ENCODE measurements around the gene G0S2. TPM values are rescaled to one million over a fixed set of nuclear protein-coding genes. Genes with fewer than 3 reads are reported as not detected.
A peak's percentile ranks its signal among the peaks of the same experiment; 100 is the strongest.

The G0S2 gene
- total and polyA plus RNA-seq, 2 of the 8 experiments (the other 6 are each of a cell fraction or from before 2014, with no cell fraction given): 1.0 to 1.7 TPM

DNA sequence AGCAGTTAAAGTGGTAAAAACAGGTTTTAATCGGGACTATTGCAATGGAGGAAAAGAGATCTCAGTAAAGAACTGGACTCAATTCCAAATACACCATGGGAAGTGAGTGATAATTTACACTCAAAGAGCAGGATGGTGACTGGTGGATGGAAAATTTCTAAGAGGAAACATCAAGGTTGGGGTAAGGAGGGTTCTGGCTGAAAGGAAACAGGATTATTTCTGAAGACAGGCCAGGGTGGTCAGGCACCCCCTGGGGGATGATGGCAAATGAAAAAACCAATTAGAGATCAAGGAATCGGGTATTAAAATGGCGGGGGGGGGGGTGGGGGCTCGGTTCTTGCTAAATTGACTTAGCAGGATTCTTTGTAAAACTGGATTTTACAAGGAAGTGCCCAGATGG is 17.1 kb downstream of the G0S2 start:
- H3K4ac ChIP-seq (replicated peaks; ENCODE audit: insufficient read length, low read depth, low read length): no peak overlapping the region
- H2AK5ac ChIP-seq (ENCODE audit: low read depth, low read length): no peak overlapping the region
- H3K27ac ChIP-seq (ENCODE audit: low read depth, low read length): no peak overlapping the region
- no peaks in the 10 kb centered on the region for H3K23me2 ChIP-seq (ENCODE audit: low read depth, low read length)
- no peak for DNase-seq (ENCODE audit: low read depth in 1 of 2, low spot score in 2 of 2)
- no peaks in the 10 kb centered on the region for H3K36me3 ChIP-seq (ENCODE audit: control insufficient read depth in 2 of 4, insufficient read depth in 4 of 4, low read length in 3 of 4)
- H3K4me3 ChIP-seq (ENCODE audit: extremely low read depth in 1 of 4, insufficient read depth in 2 of 4, low read depth in 3 of 4, low read length in 4 of 4): no peak overlapping the region
- no peak overlapping the region for H3K14ac ChIP-seq (ENCODE audit: insufficient read length)
- H2BK20ac ChIP-seq (ENCODE audit: low read length): no peak overlapping the region
- H3K79me1 ChIP-seq (ENCODE audit: low read depth, low read length): no peaks in the 10 kb centered on the region
- peaks cover 0 to 3% (median 0%) of the 10 kb centered on the region in 4 experiments; a peak in 1 of 7 replicates for H3K4me1 ChIP-seq (replicated peaks in 1 of 4; ENCODE audit: control insufficient read depth in 3 of 4, insufficient read depth in 4 of 4, low read length in 3 of 4)
- no peaks in the 10 kb centered on the region; a peak in 2 of 7 replicates for H3K27me3 ChIP-seq (replicated peaks in 1 of 4; ENCODE audit: control insufficient read depth in 3 of 4, extremely low read depth in 1 of 4, insufficient read depth in 3 of 4, low read length in 3 of 4)
- no peak overlapping the region for H3K56ac ChIP-seq (replicated peaks; ENCODE audit: insufficient read length, low read depth, low read length)
- H2BK5ac ChIP-seq (ENCODE audit: low read depth, low read length): no peak overlapping the region
- TF ChIP-seq SRF (IDR thresholded peaks at IDR 0.05; ENCODE audit: low read depth, low read length): no peak
- TF ChIP-seq SP2 (IDR thresholded peaks at IDR 0.05; ENCODE audit: low read length): no peak
- TF ChIP-seq BACH1 (IDR thresholded peaks at IDR 0.05; ENCODE audit: low read length): no peak
- no peak for TF ChIP-seq CREB1 (IDR thresholded peaks at IDR 0.05)
- H3K9me3 ChIP-seq (ENCODE audit: insufficient read depth in 2 of 2, low read depth in 1 of 2, low read length in 1 of 2): no peaks in the 10 kb centered on the region
- ChIA-PET CTCF (ENCODE audit: partially characterized antibody) (interaction anchor here (0.8 to 6.8 kb wide), 16 partner anchors 10 to 125 kb away, joined by 3 to 41 read pairs (median 5); partner anchors contain the start of gene CAMK1G), POLR2A (ENCODE audit: partially characterized antibody) (no interaction called here)
- H4K20me1 ChIP-seq (replicated peaks in 1 of 2; ENCODE audit: control insufficient read depth in 1 of 2, insufficient read depth in 2 of 2, low read length in 2 of 2): no peaks in the 10 kb centered on the region
- FAIRE-seq: no peak
- H4K5ac ChIP-seq (ENCODE audit: insufficient read length, low read depth, low read length): no peak overlapping the region
- H2AFZ ChIP-seq (ENCODE audit: low read length): peak overlapping the region; percentile 35; the same call in 1 of the 2 replicates
- no peak overlapping the region for H2BK120ac ChIP-seq (replicated peaks; ENCODE audit: low read depth, low read length)
- H2BK12ac ChIP-seq (ENCODE audit: low read depth, low read length): no peak overlapping the region
- no peak overlapping the region for H2BK15ac ChIP-seq (ENCODE audit: low read length)
- no peak overlapping the region for H3K4me2 ChIP-seq (ENCODE audit: insufficient read depth in 1 of 2, low read depth in 2 of 2, low read length in 2 of 2)
- H3K79me2 ChIP-seq (ENCODE audit: control insufficient read depth in 1 of 2, insufficient read depth in 2 of 2, low read length in 2 of 2): no peaks in the 10 kb centered on the region
- no peak overlapping the region for H4K8ac ChIP-seq (ENCODE audit: extremely low read depth, insufficient read depth, low read length)
- H3K23ac ChIP-seq (ENCODE audit: insufficient read length): no peak overlapping the region
- H4K91ac ChIP-seq (replicated peaks; ENCODE audit: insufficient read length, low read length): no peak overlapping the region
- H3K9ac ChIP-seq (replicated peaks in 1 of 4; ENCODE audit: extremely low read depth in 1 of 4, low read depth in 3 of 4, low read length in 3 of 4): no peak overlapping the region; a peak in 1 of 7 replicates
- 90% methylated on average over 2 of the region's 4 CpGs; no CpG with 5 or more reads in 1 of the 2 experiments for WGBS, 2 experiments (ENCODE audit: extremely low coverage in 1 of 2, insufficient coverage in 1 of 2, insufficient read length in 1 of 2, insufficient replicate concordance in 2 of 2, low coverage in 1 of 2, low lambda C conversion rate in 2 of 2, missing lambda C conversion rate in 1 of 2)
- H3K18ac ChIP-seq (ENCODE audit: extremely low read depth, low read length): no peak overlapping the region

All from H1 (cell line).